Panc1 (cell line): ENCODE measurements around the gene C19orf33. TPM values are rescaled to one million over a fixed set of nuclear protein-coding genes. Genes with fewer than 3 reads are reported as not detected.

Experiments used
- ATAC-seq: fragments of 200-7000 bp; cut with Tn5 transposase; 2 replicates; pipeline ENCODE4 v1.9.1; 2020; ENCODE audit warnings: mild to moderate bottlenecking, moderate library complexity
- BruUV-seq: library from RNA; stranded (reverse); fragments of 400-500 nt; replicated peaks from 2 replicates; lab custom pipeline; 2021; lab: Mats Ljungman, UMichigan
- CTCF ChIA-PET: fragments of 300-600 bp; sonication (Branson Sonifier 250); formaldehyde crosslinking; loops from one replicate; lab custom pipeline; 2022; ENCODE audit warnings: antibody characterized with exemption; lab: Charles Lee
- POLR2A ChIA-PET: fragments of 300-600 bp; sonication (Branson Sonifier 250); formaldehyde crosslinking; loops from one replicate; lab custom pipeline; 2022; ENCODE audit warnings: antibody characterized with exemption; lab: Charles Lee
- DNase-seq: peaks from one replicate; pipeline ENCODE4 v3.0.0-alpha.2; 2010; ENCODE audit warnings: low read depth, low spot score
- H3K27ac ChIP-seq: 2 replicates; pipeline ENCODE4 v1.5.1; 2011; ENCODE audit warnings: mild to moderate bottlenecking, low read length, inconsistent platforms
- H3K27me3 ChIP-seq: fragments of 200-500 bp; sonication (Bioruptor generic); 2 replicates; pipeline ENCODE4 v1.6.0; 2014; ENCODE audit warnings: low read length, inconsistent platforms; ENCODE audit not compliant: control insufficient read depth, insufficient read depth
- H3K36me3 ChIP-seq: fragments of 200-500 bp; sonication (Bioruptor generic); 2 replicates; pipeline ENCODE4 v1.5.1; 2014; ENCODE audit warnings: inconsistent platforms, mild to moderate bottlenecking, low read length, moderate library complexity; ENCODE audit not compliant: control insufficient read depth, insufficient read depth
- H3K4me1 ChIP-seq: 2 replicates; pipeline ENCODE4 v1.5.1; 2011; ENCODE audit warnings: inconsistent platforms, mild to moderate bottlenecking, low read length, moderate library complexity; ENCODE audit not compliant: control insufficient read depth, insufficient read depth
- H3K4me3 ChIP-seq, 2 experiments: 2 replicates each; pipeline ENCODE4 v1.5.1; 2011 to 2012; ENCODE audit warnings: low read depth in 2 of 2, low read length in 2 of 2, mild to moderate bottlenecking in 2 of 2, inconsistent platforms in 1 of 2, moderate library complexity in 1 of 2
- H3K9me3 ChIP-seq: fragments of 200-500 bp; sonication (Bioruptor generic); 2 replicates; pipeline ENCODE4 v1.5.1; 2014; ENCODE audit warnings: low read depth, mild to moderate bottlenecking, inconsistent platforms, low read length, moderate library complexity; ENCODE audit not compliant: control insufficient read depth, insufficient read depth
- CTCF ChIP-seq: fragments of 450-650 bp; IDR thresholded peaks from 2 replicates; pipeline ENCODE4 v1.5.1; 2017; ENCODE audit warnings: mild to moderate bottlenecking
- POLR2AphosphoS5 ChIP-seq: IDR thresholded peaks from 2 replicates; pipeline ENCODE4 v1.6.1; 2012; ENCODE audit warnings: mild to moderate bottlenecking, low read depth, low read length, moderate library complexity
- REST ChIP-seq, 2 experiments: IDR thresholded peaks; 2 replicates each; pipeline ENCODE4 v1.6.1; 2011 to 2012; ENCODE audit warnings: low read depth in 2 of 2, control low read depth in 1 of 2, low read length in 1 of 2, mild to moderate bottlenecking in 1 of 2, moderate library complexity in 1 of 2; ENCODE audit not compliant: insufficient read depth in 1 of 2
- SIN3A ChIP-seq: IDR thresholded peaks from 2 replicates; pipeline ENCODE4 v1.6.1; 2012; ENCODE audit warnings: low read depth, mild to moderate bottlenecking, low read length, moderate library complexity, borderline replicate concordance; ENCODE audit not compliant: insufficient read depth
- TCF7L2 ChIP-seq: IDR thresholded peaks from 2 replicates; pipeline ENCODE4 v1.6.1; 2011; ENCODE audit warnings: mild to moderate bottlenecking, low read depth, low read length, inconsistent platforms
- in situ Hi-C: cut with HindIII; loops from 2 replicates; pipeline ENCODE4 v1.10.0; 2016; ENCODE audit warnings: low sequenced_read_pairs, low pct_unique_long_range_greater_than_20kb
- intact Hi-C: fragments of 100-400 bp; cut with micrococcal nuclease; formaldehyde crosslinking; loops from one replicate; pipeline ENCODE4 v1.10.0; 2022; ENCODE audit not compliant: unreplicated experiment
- total RNA-seq: library from RNA; stranded (reverse); gene quantifications from one replicate; pipeline ENCODE4 v1.2.1, GENCODE V29; 2021; ENCODE audit not compliant: unreplicated experiment

C19orf33 gene
- total RNA-seq, 1 experiment from 2014 or later = 201 TPM

GRCh38 chr19:38316477-38317067, 12.5 kb downstream of the C19orf33 start:
- ChIA-PET CTCF (no interaction called here), POLR2A (no interaction called here)
- H3K4me1 ChIP-seq = peaks cover 16% of the 10 kb centered on the region
- intact Hi-C loops (no loop called here), in situ Hi-C loops (no loop called here)
- DNase-seq (no peak), ATAC-seq (peak; percentile 5; the same call in 1 of the 2 replicates)
- no TSS peak for BruUV-seq
- no peaks in the 10 kb centered on the region for H3K36me3 ChIP-seq
- H3K4me3 ChIP-seq = peak overlapping the region; percentile 43 to 62
- H3K27me3 ChIP-seq = no peaks in the 10 kb centered on the region
- H3K9me3 ChIP-seq = no peaks in the 10 kb centered on the region
- TF ChIP-seq CTCF = no peak
- no peak for TF ChIP-seq TCF7L2
- TF ChIP-seq POLR2AphosphoS5 = no peak
- no peak for TF ChIP-seq SIN3A
- no peak for TF ChIP-seq REST (IDR thresholded peaks at IDR 0.05; ENCODE audit: insufficient read depth in 1 of 2, low read depth in 2 of 2, low read length in 1 of 2)
- peak overlapping the region; percentile 83 for H3K27ac ChIP-seq

GRCh38 chr19:38317104-38317612, 13.1 kb downstream of the C19orf33 start:
- ATAC-seq (no peak), DNase-seq (no peak)
- in situ Hi-C loops (no loop called here), intact Hi-C loops (no loop called here)
- ChIA-PET CTCF (no interaction called here), POLR2A (no interaction called here)
- no TSS peak for BruUV-seq
- TF ChIP-seq POLR2AphosphoS5 (no peak), SIN3A (no peak), CTCF (no peak)
- H3K27me3 ChIP-seq = no peaks in the 10 kb centered on the region
- H3K27ac ChIP-seq = no peak overlapping the region
- no peaks in the 10 kb centered on the region for H3K36me3 ChIP-seq
- peaks cover 19% of the 10 kb centered on the region for H3K4me1 ChIP-seq
- H3K9me3 ChIP-seq = no peaks in the 10 kb centered on the region
- no peak overlapping the region for H3K4me3 ChIP-seq
